GM04504 (cell line): ENCODE results near the gene DCAF4.
"Not testable (repeated sequence)": the region's sequence is repeated elsewhere in the genome, so short reads cannot be mapped to it uniquely, and the experiment has no call there.

Source experiments
- DNase-seq: peaks from one replicate; pipeline ENCODE4 v3.0.0-alpha.2; 2012; ENCODE audit warnings: low read depth

The DCAF4 gene

DNA sequence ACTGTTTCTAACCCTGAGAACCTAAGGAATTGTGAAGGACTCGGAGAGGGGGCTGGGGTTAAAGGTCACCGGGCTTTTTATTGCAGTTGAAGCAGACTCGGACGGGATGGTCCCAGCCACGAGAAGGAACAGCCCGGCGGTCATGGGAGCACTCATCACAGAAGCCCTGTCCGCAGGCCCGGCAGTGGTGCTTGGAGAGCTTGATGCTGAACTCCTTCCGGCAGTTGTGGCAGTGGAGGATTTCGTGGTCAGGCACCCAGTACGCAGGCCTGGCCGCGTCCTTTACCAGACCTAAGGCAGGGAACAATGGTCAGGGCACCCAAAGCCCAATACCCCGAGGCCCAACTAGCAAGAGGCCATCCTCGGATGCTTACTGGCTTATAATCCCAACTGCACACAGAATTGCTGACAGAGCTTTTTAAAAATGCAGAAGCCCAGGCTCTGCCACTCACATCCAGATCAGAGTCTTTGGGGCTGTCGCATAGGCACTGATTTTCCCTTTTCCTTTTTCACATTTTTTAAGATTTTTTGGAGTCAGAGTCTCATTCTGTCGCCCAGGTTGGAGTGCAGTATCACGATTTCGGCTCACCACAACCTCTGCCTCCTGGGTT lies 44.7 kb downstream of the DCAF4 start:
- DNase-seq = no peak

GRCh38 chr14:72974661-72975060 lies 48.4 kb downstream of the DCAF4 start:
- DNase-seq = no peak

DNA sequence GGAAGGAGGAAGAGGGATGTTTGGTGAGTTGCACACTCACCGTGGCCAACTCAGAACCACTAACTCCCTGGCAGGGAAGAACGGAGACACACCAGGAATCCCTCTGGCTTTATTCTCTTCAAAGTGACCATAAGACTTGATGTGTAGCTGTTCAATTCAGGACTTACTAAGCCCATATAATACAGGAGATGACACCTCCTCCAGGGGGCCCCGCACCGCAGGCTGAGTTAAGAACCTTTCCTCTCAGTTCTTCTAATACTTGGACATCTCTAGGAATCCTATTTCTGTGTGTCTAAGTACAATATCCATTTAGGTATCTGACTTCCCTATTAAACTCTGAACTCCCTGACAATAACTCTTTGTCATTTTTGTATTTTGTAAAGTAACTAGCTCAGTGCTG lies 49.5 kb downstream of the DCAF4 start:
- no peak for DNase-seq

- DNase-seq = no peak
These were observed 52.6 kb downstream of the DCAF4 start for GRCh38 chr14:72978856-72979255.

- no peak for DNase-seq
These were observed 54.6 kb downstream of the DCAF4 start for GRCh38 chr14:72980863-72981262.

GRCh38 chr14:72982146-72982708 lies 56.0 kb downstream of the DCAF4 start:
- DNase-seq = no peak

- no peak for DNase-seq
These were observed 60.0 kb downstream of the DCAF4 start for GRCh38 chr14:72986214-72986613.

DNA sequence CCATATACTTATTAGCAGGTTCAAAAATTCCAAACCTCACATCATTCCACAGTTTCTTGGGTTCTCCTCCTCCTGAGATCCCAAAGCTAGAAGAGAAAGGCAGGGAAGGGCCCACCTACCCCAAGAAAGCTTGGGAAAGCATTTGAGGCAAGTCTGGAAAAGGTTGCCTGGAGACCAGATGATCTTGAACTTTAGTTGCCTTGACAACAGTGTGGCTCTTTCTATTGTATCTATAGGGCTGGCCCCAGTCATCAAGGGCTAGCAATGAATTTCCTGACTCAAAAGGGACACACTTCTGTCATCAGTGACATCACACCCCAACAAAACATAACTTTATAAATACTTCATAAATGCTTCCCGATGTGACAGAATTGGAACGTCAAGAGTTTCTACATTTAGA lies 60.6 kb downstream of the DCAF4 start:
- DNase-seq = no peak

- DNase-seq = no peak
These were observed 63.9 kb downstream of the DCAF4 start for GRCh38 chr14:72990171-72990570.

DNA sequence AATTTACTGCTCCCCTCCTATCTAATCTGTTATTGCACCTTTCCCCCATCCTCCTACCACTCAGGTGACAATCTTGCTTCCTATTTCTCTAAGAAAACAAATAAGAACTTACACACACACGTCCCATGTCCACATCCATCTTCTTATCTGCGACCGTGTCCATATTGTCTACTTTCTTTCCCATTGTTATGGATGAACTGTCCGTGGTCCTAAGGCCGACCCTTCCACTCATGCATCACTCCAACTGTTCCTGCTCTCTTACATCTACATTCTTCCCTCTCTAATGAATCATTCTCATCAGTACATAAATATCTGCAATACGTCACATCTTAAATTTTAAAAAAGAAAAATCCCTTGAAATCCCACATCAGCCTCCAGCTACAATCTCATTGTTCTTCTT lies 70.7 kb downstream of the DCAF4 start:
- DNase-seq = no peak

- no peak for DNase-seq
These were observed 72.1 kb downstream of the DCAF4 start for GRCh38 chr14:72998252-72998903.

GRCh38 chr14:72999316-72999715 lies 73.1 kb downstream of the DCAF4 start:
- DNase-seq = no peak

DNA sequence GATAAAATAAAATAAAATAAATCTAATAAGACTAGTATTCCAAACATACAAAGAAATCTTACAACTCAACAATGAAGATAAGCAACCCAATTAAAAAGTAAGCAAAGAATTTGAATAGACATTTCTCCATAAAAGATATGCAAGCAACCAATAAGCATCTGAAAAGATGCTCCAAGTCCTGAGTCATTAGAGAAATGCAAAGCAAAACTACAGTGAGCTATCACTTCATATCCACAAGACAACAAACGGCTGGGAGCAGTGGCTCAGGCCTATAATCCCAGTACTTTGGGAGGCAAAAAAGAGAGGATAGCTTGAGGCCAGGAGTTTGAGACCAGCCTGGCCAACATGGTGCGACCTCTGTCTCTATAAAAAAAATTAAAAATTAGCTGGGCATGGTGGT lies 73.8 kb downstream of the DCAF4 start:
- no peak for DNase-seq

GRCh38 chr14:73003681-73004080 lies 77.4 kb downstream of the DCAF4 start:
- DNase-seq = no peak

DNA sequence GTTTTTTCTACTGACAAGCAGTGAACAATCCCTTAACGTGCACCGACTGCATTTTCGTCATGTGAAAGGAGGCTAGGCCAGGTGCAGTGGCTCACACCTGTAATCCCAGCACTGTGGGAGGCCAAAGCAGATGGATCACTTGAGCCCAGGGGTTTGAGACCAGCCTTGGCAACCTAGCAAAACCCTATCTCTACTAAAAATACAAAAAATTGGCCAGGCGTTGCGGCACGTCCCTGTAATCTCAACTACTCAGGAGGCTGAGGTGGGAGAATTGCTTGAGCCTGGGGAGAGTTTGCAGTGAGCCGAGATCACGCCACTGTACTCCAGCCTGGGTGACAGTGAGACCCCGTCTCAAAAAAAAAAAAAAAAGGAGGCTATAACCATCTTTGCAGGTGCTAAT lies 78.4 kb downstream of the DCAF4 start:
- not testable (repeated sequence) for DNase-seq

- no peak for DNase-seq
These were observed 81.6 kb downstream of the DCAF4 start for GRCh38 chr14:73007835-73008234.

DNA sequence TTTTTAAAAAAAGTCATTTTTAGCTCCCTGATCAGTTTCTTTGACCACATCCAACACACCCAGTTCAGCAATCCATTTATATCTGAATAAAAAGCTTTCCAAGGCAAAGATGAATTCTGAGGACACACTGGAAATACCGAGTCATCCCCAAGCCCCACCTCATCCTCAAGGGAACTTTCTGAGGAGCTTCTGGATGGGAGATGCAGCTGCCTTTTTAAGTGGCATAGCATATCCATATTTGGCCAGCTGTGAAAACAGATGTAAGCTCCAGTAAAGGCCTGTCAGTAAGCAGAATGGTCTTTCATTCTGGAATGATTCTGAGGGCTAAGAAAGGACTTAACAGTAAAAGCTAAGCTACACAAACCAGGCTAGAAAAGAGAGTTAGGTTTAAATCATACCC lies 82.2 kb downstream of the DCAF4 start:
- DNase-seq = no peak
